GM18519 (cell line): ENCODE data around the gene THADA.
"Not testable (repeated sequence)": the region's sequence is repeated elsewhere in the genome, so short reads cannot be mapped to it uniquely, and the experiment has no call there.

Experiments used
- ATAC-seq: cut with Tn5 transposase; IDR thresholded peaks from one replicate; pipeline ENCODE4 v1.9.1; 2021; ENCODE audit warnings: mild to moderate bottlenecking, moderate library complexity; ENCODE audit not compliant: unreplicated experiment, low FRiP score

The THADA gene

GRCh38 chr2:43292851-43293743 is 302.7 kb downstream of the THADA start:
- ATAC-seq, result no peak

GRCh38 chr2:43292297-43292696 is 303.5 kb downstream of the THADA start:
- no peak for ATAC-seq

- ATAC-seq, result no peak
Observed at GRCh38 chr2:43289331-43289730, 306.5 kb downstream of the THADA start.

GRCh38 chr2:43288417-43289305 is 307.2 kb downstream of the THADA start:
- no peak for ATAC-seq

GRCh38 chr2:43285987-43286386 is 309.9 kb downstream of the THADA start:
- no peak for ATAC-seq

GRCh38 chr2:43284967-43285366 is 310.9 kb downstream of the THADA start:
- no peak for ATAC-seq

- ATAC-seq, result not testable (repeated sequence)
Observed at GRCh38 chr2:43284347-43284746, 311.5 kb downstream of the THADA start.

- ATAC-seq, result no peak
Observed at GRCh38 chr2:43280994-43281393, 314.8 kb downstream of the THADA start.

- no peak for ATAC-seq
Observed at GRCh38 chr2:43279317-43279840, 316.5 kb downstream of the THADA start.

- no peak for ATAC-seq
Observed at GRCh38 chr2:43278564-43279220, 317.1 kb downstream of the THADA start.

- ATAC-seq, result no peak
Observed at GRCh38 chr2:43276962-43277391, 318.9 kb downstream of the THADA start.

GRCh38 chr2:43276266-43276941 is 319.4 kb downstream of the THADA start:
- ATAC-seq, result no peak

- ATAC-seq, result no peak
Observed at GRCh38 chr2:43274721-43275120, 321.1 kb downstream of the THADA start.

- no peak for ATAC-seq
Observed at GRCh38 chr2:43274055-43274454, 321.8 kb downstream of the THADA start.

GRCh38 chr2:43273529-43273928 is 322.3 kb downstream of the THADA start:
- no peak for ATAC-seq

GRCh38 chr2:43270930-43271615 is 324.8 kb downstream of the THADA start:
- no peak for ATAC-seq

GRCh38 chr2:43270461-43270860 is 325.4 kb downstream of the THADA start:
- ATAC-seq, result no peak

GRCh38 chr2:43269706-43270105 is 326.1 kb downstream of the THADA start:
- ATAC-seq, result no peak

- no peak for ATAC-seq
Observed at GRCh38 chr2:43269074-43269572, 326.7 kb downstream of the THADA start.
